ENCODE results near the gene RSBN1.

RSBN1 gene

GRCh38 chr1:113811156-113811887, 954 bp downstream of the RSBN1 start:
- H3K27me3 Mint-ChIP-seq (ENCODE audit: low read depth, poor library complexity), result peaks cover 3% of the 10 kb centered on the region
- peak; percentile 30 for DNase-seq
- peak overlapping the region; percentile 97 for H3K4me3 Mint-ChIP-seq
- peaks cover 24% of the 10 kb centered on the region for H3K36me3 Mint-ChIP-seq (ENCODE audit: low read depth)
- H3K9me3 Mint-ChIP-seq, result peaks cover 10% of the 10 kb centered on the region
- TF ChIP-seq CTCF (IDR thresholded peaks at IDR 0.05), result no peak
- H3K27ac Mint-ChIP-seq, result peak overlapping the region; percentile 95
- H3K4me1 Mint-ChIP-seq, result peaks cover 30% of the 10 kb centered on the region

GRCh38 chr1:113809670-113810602, 2.3 kb downstream of the RSBN1 start:
- Mint-ChIP-seq H3K27me3 (ENCODE audit: low read depth, poor library complexity) (peaks cover 3% of the 10 kb centered on the region), H3K27ac (no peak overlapping the region), H3K9me3 (peaks cover 13% of the 10 kb centered on the region), H3K36me3 (ENCODE audit: low read depth) (peaks cover 38% of the 10 kb centered on the region), H3K4me1 (peaks cover 30% of the 10 kb centered on the region), H3K4me3 (peak overlapping the region; percentile 97)
- TF ChIP-seq CTCF (IDR thresholded peaks at IDR 0.05), result no peak
- no peak for DNase-seq

GRCh38 chr1:113808450-113809195, 3.7 kb downstream of the RSBN1 start:
- no peak for TF ChIP-seq CTCF (IDR thresholded peaks at IDR 0.05)
- peak overlapping the region; percentile 97 for H3K4me3 Mint-ChIP-seq
- H3K36me3 Mint-ChIP-seq (ENCODE audit: low read depth), result peaks cover 48% of the 10 kb centered on the region
- DNase-seq, result no peak
- H3K27ac Mint-ChIP-seq, result no peak overlapping the region
- H3K9me3 Mint-ChIP-seq, result peaks cover 13% of the 10 kb centered on the region
- H3K4me1 Mint-ChIP-seq, result peaks cover 37% of the 10 kb centered on the region
- peaks cover 3% of the 10 kb centered on the region for H3K27me3 Mint-ChIP-seq (ENCODE audit: low read depth, poor library complexity)

GRCh38 chr1:113805639-113806038, 6.6 kb downstream of the RSBN1 start:
- Mint-ChIP-seq H3K4me3 (no peak overlapping the region), H3K36me3 (ENCODE audit: low read depth) (peaks cover 67% of the 10 kb centered on the region), H3K4me1 (peaks cover 28% of the 10 kb centered on the region), H3K9me3 (peaks cover 22% of the 10 kb centered on the region), H3K27me3 (ENCODE audit: low read depth, poor library complexity) (peaks cover 3% of the 10 kb centered on the region), H3K27ac (no peak overlapping the region)
- no peak for DNase-seq
- TF ChIP-seq CTCF (IDR thresholded peaks at IDR 0.05), result no peak

GRCh38 chr1:113805256-113805531, 7.1 kb downstream of the RSBN1 start:
- Mint-ChIP-seq H3K27ac (no peak overlapping the region), H3K36me3 (ENCODE audit: low read depth) (peaks cover 67% of the 10 kb centered on the region), H3K27me3 (ENCODE audit: low read depth, poor library complexity) (peaks cover 3% of the 10 kb centered on the region), H3K4me1 (peaks cover 24% of the 10 kb centered on the region), H3K9me3 (peaks cover 22% of the 10 kb centered on the region), H3K4me3 (no peak overlapping the region)
- DNase-seq, result no peak
- TF ChIP-seq CTCF (IDR thresholded peaks at IDR 0.05), result no peak

All from nephron progenitor cell (in vitro differentiated cells).